Subcutaneous adipose tissue (tissue), 4 donors: ENCODE results near the gene NUAK2. TPM values are rescaled to one million over a fixed set of nuclear protein-coding genes. Genes with fewer than 3 reads are reported as not detected.

Experiments used
- total RNA-seq, 4 donors: library from RNA; depleted of rRNA; stranded (reverse); fragments of >200 nt; gene quantifications; one replicate each; pipeline ENCODE4 v1.1.0, GENCODE V29; 2016
- TF ChIP-seq, protein P1 (sequence below): fragments of 450-650 bp; IDR thresholded peaks from one replicate; pipeline ENCODE4 v1.5.1; 2016; ENCODE audit warnings: low read depth, mild to moderate bottlenecking, control low read depth, antibody characterized with exemption, moderate library complexity

Gene NUAK2
- total RNA-seq, 4 donors from 2014 or later, result 0.16 to 1.7 (median 1.3) TPM

DNA sequence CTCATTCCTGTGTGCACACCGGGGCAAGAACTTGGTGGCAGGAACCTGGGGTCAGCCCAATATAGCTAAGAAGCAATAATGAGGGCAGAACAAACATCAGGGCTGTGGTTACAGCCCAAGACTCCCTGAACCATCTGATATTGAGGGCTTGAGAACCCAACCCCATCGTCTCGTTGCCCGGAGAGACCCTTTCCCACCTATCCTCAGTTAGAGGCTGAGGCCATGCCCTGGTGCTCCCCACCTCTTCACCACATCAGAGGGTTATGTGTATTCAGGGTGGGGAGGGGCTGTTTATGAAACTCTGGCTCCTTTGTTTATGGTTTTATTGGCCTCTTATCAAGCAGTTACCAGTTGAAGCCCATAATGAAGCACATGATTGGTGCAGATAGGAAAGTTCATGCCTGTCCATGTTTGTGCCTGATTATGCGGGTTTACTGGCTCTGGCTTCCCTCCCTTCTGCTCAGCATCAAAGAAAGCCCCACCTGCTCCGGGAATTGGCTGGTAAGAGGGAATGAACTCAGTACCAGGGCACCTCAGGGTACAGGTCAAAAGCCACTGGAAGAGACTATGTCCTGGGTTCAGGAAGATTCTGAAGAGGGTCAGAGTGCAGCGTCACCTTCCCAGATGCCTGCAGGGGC is 14.5 kb downstream of the NUAK2 start:
- TF ChIP-seq, protein P1, sequence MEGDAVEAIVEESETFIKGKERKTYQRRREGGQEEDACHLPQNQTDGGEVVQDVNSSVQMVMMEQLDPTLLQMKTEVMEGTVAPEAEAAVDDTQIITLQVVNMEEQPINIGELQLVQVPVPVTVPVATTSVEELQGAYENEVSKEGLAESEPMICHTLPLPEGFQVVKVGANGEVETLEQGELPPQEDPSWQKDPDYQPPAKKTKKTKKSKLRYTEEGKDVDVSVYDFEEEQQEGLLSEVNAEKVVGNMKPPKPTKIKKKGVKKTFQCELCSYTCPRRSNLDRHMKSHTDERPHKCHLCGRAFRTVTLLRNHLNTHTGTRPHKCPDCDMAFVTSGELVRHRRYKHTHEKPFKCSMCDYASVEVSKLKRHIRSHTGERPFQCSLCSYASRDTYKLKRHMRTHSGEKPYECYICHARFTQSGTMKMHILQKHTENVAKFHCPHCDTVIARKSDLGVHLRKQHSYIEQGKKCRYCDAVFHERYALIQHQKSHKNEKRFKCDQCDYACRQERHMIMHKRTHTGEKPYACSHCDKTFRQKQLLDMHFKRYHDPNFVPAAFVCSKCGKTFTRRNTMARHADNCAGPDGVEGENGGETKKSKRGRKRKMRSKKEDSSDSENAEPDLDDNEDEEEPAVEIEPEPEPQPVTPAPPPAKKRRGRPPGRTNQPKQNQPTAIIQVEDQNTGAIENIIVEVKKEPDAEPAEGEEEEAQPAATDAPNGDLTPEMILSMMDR, result no peak

DNA sequence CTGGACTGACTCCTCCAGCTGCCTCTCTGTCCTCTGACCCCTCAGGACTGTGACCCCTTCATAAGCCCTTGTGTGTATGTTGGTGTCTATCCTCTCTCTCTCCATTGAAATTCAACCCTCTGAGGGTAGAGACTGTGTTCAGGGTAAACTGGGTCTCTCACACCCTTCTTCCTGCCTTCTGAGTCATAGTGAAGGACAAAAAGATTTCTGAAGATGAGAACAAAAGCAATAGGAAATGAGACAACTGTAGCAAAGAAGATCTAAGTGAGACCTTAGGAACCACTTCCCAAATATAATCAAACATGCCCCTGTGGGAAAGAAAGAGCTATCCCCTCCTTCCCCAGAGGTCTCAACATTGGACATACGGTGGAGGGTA is 16.9 kb downstream of the NUAK2 start:
- TF ChIP-seq, protein P1, result no peak

DNA sequence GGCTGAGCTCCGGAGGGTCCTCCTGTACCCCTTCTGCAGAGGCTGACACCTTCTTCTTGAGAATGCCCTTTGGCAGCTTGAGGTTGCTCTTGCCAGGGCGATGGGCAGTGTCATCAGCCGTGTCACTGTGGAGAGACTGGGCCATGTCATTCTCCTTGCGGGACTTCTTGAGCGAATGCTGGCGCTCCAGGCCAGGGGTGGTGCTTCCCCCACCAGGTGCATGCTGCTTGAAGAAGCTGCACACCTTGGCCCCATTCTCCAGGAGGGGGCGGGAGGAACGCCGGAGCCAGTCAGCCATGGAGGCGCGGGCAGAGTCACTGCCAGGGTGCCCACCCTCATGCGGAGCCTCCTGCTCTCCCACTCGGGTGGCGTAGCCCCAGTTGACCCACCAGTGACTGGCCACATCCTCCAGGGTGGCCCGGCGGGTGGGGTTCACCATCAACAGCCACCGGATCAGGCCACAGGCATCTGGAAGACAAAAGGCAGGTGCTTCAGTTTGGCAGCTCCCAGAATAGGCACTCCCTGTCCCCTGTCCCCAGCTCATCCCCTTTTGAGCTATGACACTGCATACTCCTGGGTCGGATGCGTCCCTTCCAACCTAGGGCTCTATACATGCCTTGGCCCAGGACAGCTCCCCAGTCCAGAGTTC is 17.4 kb downstream of the NUAK2 start:
- TF ChIP-seq, protein P1, result no peak

DNA sequence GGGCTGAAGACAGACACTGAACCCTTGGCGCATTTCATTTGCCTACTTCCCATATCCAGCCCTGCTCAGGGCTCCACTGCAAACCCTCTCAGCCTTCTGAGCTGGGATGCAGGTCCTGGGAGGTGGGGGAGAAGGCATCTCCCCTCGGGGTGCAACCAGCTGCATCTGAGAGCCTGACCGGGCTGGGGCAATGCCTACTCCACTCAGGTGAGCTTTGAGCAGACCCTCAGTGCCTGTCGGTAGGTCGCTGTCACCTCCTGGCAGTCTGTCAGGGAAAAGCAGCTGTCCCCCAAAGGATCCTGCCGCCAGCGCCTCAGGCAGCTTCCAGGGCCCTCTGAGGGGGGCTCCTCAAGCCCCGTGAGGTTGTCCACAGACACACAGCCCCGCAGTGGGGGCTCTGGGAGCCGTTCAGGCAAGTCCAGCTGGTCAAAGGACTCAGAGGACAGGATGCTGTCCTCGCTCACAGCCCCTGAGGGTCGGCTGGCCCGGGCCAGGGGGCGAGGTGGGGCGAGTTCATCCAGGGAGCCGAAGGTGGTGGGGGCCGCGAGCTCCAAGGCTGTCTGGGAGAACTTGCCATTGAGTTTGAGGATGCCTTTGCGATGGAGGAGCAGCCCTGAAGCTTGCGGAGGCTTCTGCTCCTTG is 18.2 kb downstream of the NUAK2 start:
- TF ChIP-seq, protein P1, result no peak

DNA sequence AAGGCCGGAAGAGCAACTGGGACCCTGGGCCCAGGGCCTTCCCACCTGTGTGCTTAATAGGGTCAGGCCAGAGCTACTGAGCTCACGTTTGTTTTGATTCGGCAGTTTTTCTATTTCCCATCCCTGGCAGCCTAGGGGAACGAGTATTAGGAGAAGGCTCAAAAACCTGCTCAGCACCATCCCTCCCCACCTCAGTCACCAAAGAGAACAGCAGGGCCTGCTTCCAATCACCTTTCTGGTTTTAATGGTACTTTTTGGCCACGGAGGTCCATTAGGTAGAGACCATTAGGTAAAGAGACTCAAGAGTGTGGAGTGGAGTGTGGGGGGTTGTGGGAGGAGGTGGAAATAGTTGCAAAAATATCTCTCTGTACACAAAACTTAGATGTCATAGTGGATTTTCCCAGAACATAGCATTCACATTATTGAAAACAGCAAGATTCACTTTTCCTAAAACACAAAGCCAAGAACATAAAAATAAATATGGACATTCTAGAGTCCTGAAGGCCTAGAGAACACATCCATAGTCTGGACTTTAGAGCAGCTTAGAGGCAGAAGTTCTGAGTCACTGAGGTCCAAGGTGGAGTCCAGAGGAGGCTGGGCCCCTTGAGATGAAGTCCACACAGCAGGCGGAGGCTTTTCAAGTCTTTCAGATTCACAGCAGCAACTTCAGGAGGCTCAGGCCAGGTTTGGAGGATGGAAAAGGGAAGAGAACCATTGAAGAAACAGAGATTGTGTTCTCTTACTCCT is 19.5 kb downstream of the NUAK2 start:
- TF ChIP-seq, protein P1, result no peak

DNA sequence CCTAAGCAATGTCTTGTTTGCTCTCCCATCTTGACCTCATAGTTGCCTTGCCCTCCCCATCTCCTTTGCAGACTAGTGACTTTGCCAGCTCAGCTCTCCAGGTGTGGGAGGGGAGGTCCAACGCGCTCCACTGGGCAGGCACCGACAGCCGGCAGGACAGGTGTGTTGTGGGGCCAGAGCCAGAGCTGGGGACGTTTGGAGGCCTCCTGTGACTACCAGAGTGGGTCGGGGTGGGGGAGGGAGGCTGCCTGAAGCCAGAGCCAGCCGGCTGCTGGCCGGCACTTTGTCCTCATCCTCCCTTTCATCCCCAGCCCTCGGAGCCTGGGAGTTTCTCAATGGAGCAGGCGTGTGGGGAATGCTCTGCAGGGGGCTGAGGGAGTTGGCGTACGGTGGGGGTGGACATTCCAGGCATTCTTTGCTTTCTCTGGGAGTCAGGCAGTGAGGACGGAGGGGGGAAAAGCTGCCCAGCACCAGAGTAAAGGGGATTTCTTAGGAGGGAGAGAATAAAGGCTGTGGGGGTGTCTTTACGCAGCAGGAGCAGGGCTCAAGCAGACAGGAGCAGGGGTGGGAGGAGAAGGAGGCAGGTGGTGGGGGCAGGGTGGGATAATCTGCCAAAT is 20.2 kb downstream of the NUAK2 start:
- TF ChIP-seq, protein P1, result no peak
